GM23338 (cell line): ENCODE results near the gene IL5RA. TPM values are rescaled to one million over a fixed set of nuclear protein-coding genes. Genes with fewer than 3 reads are reported as not detected.

ENCODE experiments used
- ATAC-seq: fragments of 200-7000 bp; cut with Tn5 transposase; 3 replicates; pipeline ENCODE4 v1.9.1; 2020
- DNase-seq: peaks from one replicate; pipeline ENCODE4 v3.0.0-alpha.2; 2015; ENCODE audit warnings: low spot score
- H2AFZ ChIP-seq: fragments of 200-600 bp; sonication (generic); 2 replicates; pipeline ENCODE4 v1.8.0; 2016; ENCODE audit warnings: antibody characterized with exemption, mild to moderate bottlenecking, moderate library complexity
- H3F3A ChIP-seq: fragments of 200-600 bp; sonication (generic); replicated peaks from 2 replicates; pipeline ENCODE4 v1.8.0; 2017; ENCODE audit warnings: antibody characterized with exemption, mixed run types, low read depth
- H3K27ac ChIP-seq: fragments of 200-600 bp; sonication (generic); 2 replicates; pipeline ENCODE4 v1.6.1; 2016; ENCODE audit warnings: low read depth
- H3K27me3 ChIP-seq: fragments of 200-600 bp; sonication (generic); 2 replicates; pipeline ENCODE4 v1.8.0; 2016; ENCODE audit warnings: mild to moderate bottlenecking, mixed run types, moderate library complexity; ENCODE audit not compliant: insufficient read depth
- H3K36me3 ChIP-seq: fragments of 200-600 bp; sonication (generic); 2 replicates; pipeline ENCODE4 v1.8.0; 2016; ENCODE audit warnings: mild to moderate bottlenecking; ENCODE audit not compliant: insufficient read depth
- H3K4me1 ChIP-seq: fragments of 200-600 bp; sonication (generic); 2 replicates; pipeline ENCODE4 v1.8.0; 2016; ENCODE audit warnings: mild to moderate bottlenecking, moderate library complexity; ENCODE audit not compliant: insufficient read depth
- H3K4me2 ChIP-seq: fragments of 200-600 bp; sonication (generic); 2 replicates; pipeline ENCODE4 v1.7.1; 2017; ENCODE audit warnings: mixed run types
- H3K4me3 ChIP-seq: fragments of 200-600 bp; sonication (generic); 2 replicates; pipeline ENCODE4 v1.6.1; 2016; ENCODE audit warnings: mixed run types
- H3K79me2 ChIP-seq: fragments of 200-600 bp; sonication (generic); replicated peaks from 2 replicates; pipeline ENCODE4 v1.8.0; 2017; ENCODE audit warnings: mild to moderate bottlenecking; ENCODE audit not compliant: insufficient read depth
- H3K9me2 ChIP-seq: fragments of 200-600 bp; sonication (generic); 2 replicates; pipeline ENCODE4 v1.8.0; 2017; ENCODE audit not compliant: insufficient read depth
- H4K20me1 ChIP-seq: fragments of 200-600 bp; sonication (generic); replicated peaks from 2 replicates; pipeline ENCODE4 v1.8.0; 2017; ENCODE audit warnings: mild to moderate bottlenecking; ENCODE audit not compliant: insufficient read depth
- H3K27ac Mint-ChIP-seq: 2 replicates; pipeline ENCODE4 v1.8.0; 2020; ENCODE audit warnings: inconsistent platforms, mild to moderate bottlenecking, moderate library complexity, mixed read lengths
- H3K27me3 Mint-ChIP-seq: 3 replicates; pipeline ENCODE4 v1.8.0; 2022; ENCODE audit warnings: low read depth, mild to moderate bottlenecking, moderate library complexity, mixed read lengths, inconsistent platforms; ENCODE audit not compliant: insufficient read depth, poor library complexity
- H3K36me3 Mint-ChIP-seq: 3 replicates; pipeline ENCODE4 v1.8.0; 2021; ENCODE audit warnings: low read depth, mild to moderate bottlenecking, inconsistent platforms, moderate library complexity, mixed read lengths
- H3K4me1 Mint-ChIP-seq: 3 replicates; pipeline ENCODE4 v1.8.0; 2020; ENCODE audit warnings: mild to moderate bottlenecking, inconsistent platforms, mixed read lengths
- H3K4me3 Mint-ChIP-seq: 3 replicates; pipeline ENCODE4 v1.8.0; 2021; ENCODE audit warnings: moderate library complexity, mild to moderate bottlenecking, inconsistent platforms, mixed read lengths
- H3K9me3 Mint-ChIP-seq: 3 replicates; pipeline ENCODE4 v1.8.0; 2020; ENCODE audit warnings: moderate library complexity, mild to moderate bottlenecking, inconsistent platforms, mixed read lengths
- CREB1 ChIP-seq: fragments of 250-450 bp; sonication (Bioruptor Pico); IDR thresholded peaks from 2 replicates; pipeline ENCODE4 v1.5.0; 2020; ENCODE audit warnings: low read depth, mild to moderate bottlenecking, moderate library complexity
- EZH2 ChIP-seq: fragments of 200-600 bp; sonication (generic); IDR thresholded peaks from one replicate; pipeline ENCODE4 v1.8.0; 2017; ENCODE audit warnings: antibody characterized with exemption, mild to moderate bottlenecking, low read depth; ENCODE audit not compliant: unreplicated experiment
- EZH2phosphoT487 ChIP-seq: fragments of 200-600 bp; sonication (generic); IDR thresholded peaks from one replicate; pipeline ENCODE4 v1.8.1; 2018; ENCODE audit warnings: antibody characterized with exemption; ENCODE audit not compliant: unreplicated experiment
- JUNB ChIP-seq: IDR thresholded peaks from one replicate; pipeline ENCODE4 v1.6.1; 2016; ENCODE audit warnings: antibody characterized with exemption; ENCODE audit not compliant: unreplicated experiment
- NANOG ChIP-seq: IDR thresholded peaks from 2 replicates; pipeline ENCODE4 v1.6.1; 2016; ENCODE audit warnings: antibody characterized with exemption, borderline replicate concordance
- POLR2AphosphoS5 ChIP-seq: IDR thresholded peaks from 2 replicates; pipeline ENCODE4 v1.6.1; 2016; ENCODE audit warnings: antibody characterized with exemption, low read depth
- ZNF462 ChIP-seq: fragments of 250-450 bp; sonication (Bioruptor Pico); IDR thresholded peaks from 2 replicates; pipeline ENCODE4 v1.5.0; 2020; ENCODE audit warnings: mild to moderate bottlenecking, moderate library complexity
- polyA plus RNA-seq: library from polyadenylated mRNA; unstranded; fragments of >200 nt; fragmentation: Nextera tagmentation; extraction: Ambion mirVana; gene quantifications from 2 replicates; pipeline ENCODE4 v1.2.1, GENCODE V29; 2016
- total RNA-seq: library from RNA; depleted of rRNA; stranded (reverse); fragments of >200 nt; shearing (Covaris generic); gene quantifications from 2 replicates; pipeline ENCODE4 v1.2.3, GENCODE V29; 2014
- TF ChIP-seq, protein P1 (sequence below): IDR thresholded peaks from 2 replicates; pipeline ENCODE4 v1.6.1; 2016; ENCODE audit warnings: antibody characterized with exemption
- TF ChIP-seq, protein P2 (sequence below): IDR thresholded peaks from one replicate; pipeline ENCODE4 v1.6.1; 2018; ENCODE audit warnings: antibody characterized with exemption; ENCODE audit not compliant: unreplicated experiment

IL5RA gene
- total and polyA plus RNA-seq, 2 experiments from 2014 or later, result 0.31 TPM; not detected in 1

DNA sequence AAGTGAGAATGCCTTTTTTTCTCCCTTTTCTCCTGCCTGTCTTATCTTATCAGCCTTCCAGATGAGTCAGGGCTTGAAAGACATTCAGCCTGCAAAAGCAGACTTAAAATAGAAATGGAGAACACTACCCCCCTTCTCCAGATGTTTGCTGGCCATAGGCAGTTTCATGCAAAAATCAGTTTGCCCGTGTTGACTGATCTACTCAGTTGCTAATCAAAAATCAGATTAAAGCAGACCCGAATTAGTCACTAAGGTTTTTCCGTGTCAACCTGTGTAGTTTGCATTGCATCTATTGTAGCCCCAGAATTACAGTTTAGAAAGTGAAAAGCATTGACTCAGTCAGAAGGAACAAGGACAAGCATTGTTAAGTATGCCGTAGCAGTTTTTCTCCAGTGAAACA lies 56.2 kb downstream of the IL5RA start:
- no peaks in the 10 kb centered on the region; the same call in 1 of the 2 replicates for H3K4me1 ChIP-seq
- no peaks in the 10 kb centered on the region for H3K79me2 ChIP-seq
- no peaks in the 10 kb centered on the region for H3K27me3 ChIP-seq
- no peaks in the 10 kb centered on the region for H3K36me3 ChIP-seq
- Mint-ChIP-seq H3K4me3 (no peak overlapping the region), H3K36me3 (peaks cover 35% of the 10 kb centered on the region), H3K4me1 (no peaks in the 10 kb centered on the region), H3K27ac (no peak overlapping the region), H3K27me3 (peaks cover 4% of the 10 kb centered on the region), H3K9me3 (peaks cover 94% of the 10 kb centered on the region)
- TF ChIP-seq CREB1 (CRISPR knock-in tag) (no peak), EZH2 (no peak), JUNB (no peak), EZH2phosphoT487 (no peak), POLR2AphosphoS5 (no peak), NANOG (no peak), ZNF462 (CRISPR knock-in tag) (no peak)
- TF ChIP-seq, protein P1, sequence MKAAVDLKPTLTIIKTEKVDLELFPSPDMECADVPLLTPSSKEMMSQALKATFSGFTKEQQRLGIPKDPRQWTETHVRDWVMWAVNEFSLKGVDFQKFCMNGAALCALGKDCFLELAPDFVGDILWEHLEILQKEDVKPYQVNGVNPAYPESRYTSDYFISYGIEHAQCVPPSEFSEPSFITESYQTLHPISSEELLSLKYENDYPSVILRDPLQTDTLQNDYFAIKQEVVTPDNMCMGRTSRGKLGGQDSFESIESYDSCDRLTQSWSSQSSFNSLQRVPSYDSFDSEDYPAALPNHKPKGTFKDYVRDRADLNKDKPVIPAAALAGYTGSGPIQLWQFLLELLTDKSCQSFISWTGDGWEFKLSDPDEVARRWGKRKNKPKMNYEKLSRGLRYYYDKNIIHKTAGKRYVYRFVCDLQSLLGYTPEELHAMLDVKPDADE, result no peak
- TF ChIP-seq, protein P2, sequence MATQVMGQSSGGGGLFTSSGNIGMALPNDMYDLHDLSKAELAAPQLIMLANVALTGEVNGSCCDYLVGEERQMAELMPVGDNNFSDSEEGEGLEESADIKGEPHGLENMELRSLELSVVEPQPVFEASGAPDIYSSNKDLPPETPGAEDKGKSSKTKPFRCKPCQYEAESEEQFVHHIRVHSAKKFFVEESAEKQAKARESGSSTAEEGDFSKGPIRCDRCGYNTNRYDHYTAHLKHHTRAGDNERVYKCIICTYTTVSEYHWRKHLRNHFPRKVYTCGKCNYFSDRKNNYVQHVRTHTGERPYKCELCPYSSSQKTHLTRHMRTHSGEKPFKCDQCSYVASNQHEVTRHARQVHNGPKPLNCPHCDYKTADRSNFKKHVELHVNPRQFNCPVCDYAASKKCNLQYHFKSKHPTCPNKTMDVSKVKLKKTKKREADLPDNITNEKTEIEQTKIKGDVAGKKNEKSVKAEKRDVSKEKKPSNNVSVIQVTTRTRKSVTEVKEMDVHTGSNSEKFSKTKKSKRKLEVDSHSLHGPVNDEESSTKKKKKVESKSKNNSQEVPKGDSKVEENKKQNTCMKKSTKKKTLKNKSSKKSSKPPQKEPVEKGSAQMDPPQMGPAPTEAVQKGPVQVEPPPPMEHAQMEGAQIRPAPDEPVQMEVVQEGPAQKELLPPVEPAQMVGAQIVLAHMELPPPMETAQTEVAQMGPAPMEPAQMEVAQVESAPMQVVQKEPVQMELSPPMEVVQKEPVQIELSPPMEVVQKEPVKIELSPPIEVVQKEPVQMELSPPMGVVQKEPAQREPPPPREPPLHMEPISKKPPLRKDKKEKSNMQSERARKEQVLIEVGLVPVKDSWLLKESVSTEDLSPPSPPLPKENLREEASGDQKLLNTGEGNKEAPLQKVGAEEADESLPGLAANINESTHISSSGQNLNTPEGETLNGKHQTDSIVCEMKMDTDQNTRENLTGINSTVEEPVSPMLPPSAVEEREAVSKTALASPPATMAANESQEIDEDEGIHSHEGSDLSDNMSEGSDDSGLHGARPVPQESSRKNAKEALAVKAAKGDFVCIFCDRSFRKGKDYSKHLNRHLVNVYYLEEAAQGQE, result no peak
- DNase-seq (no peak), ATAC-seq (no peak)
- no peak overlapping the region for H3K4me2 ChIP-seq
- H3F3A ChIP-seq, result no peaks in the 10 kb centered on the region
- H3K9me2 ChIP-seq, result 0 out of 2 replicates have a peak, but pooled peaks cover under 1% of the 10 kb centered on the region
- no peak overlapping the region for H2AFZ ChIP-seq
- no peak overlapping the region for H3K4me3 ChIP-seq
- no peak overlapping the region for H3K27ac ChIP-seq
- no peaks in the 10 kb centered on the region for H4K20me1 ChIP-seq
